IMR-90 (cell line): ENCODE results near the gene PIAS1. TPM values are rescaled to one million over a fixed set of nuclear protein-coding genes. Genes with fewer than 3 reads are reported as not detected.

ENCODE experiments used
- ATAC-seq: fragments of 200-7000 bp; cut with Tn5 transposase; 2 replicates; pipeline ENCODE4 v1.9.1; 2020; ENCODE audit warnings: low read depth, mild to moderate bottlenecking, moderate library complexity
- BruUV-seq: library from RNA; stranded (reverse); fragments of 400-500 nt; replicated peaks from 2 replicates; lab custom pipeline; 2021; lab: Mats Ljungman, UMichigan
- CTCF ChIA-PET: fragments of 300-600 bp; formaldehyde crosslinking; extraction: SDS; loops from one replicate; lab custom pipeline; 2021; ENCODE audit warnings: antibody characterized with exemption; lab: Yijun Ruan, JAX
- POLR2A ChIA-PET: fragments of 300-600 bp; sonication (Branson Sonifier 250); formaldehyde crosslinking; loops from one replicate; lab custom pipeline; 2022; ENCODE audit warnings: antibody characterized with exemption; ENCODE audit not compliant: unreplicated experiment; lab: Charles Lee
- DNase-seq: peaks from one replicate; pipeline ENCODE4 v3.0.0; 2013
- H2AFZ ChIP-seq: replicated peaks from 2 replicates; pipeline ENCODE3; 2013; ENCODE audit warnings: low read length, mild to moderate bottlenecking; ENCODE audit not compliant: poor library complexity
- H2AK5ac ChIP-seq: 2 replicates; pipeline ENCODE4 v1.6.1; 2013; ENCODE audit warnings: low read depth, low read length, inconsistent platforms
- H2AK9ac ChIP-seq: replicated peaks from 2 replicates; pipeline ENCODE3; 2013; ENCODE audit warnings: mild to moderate bottlenecking, low read depth, low read length, moderate library complexity; ENCODE audit not compliant: poor library complexity
- H2BK120ac ChIP-seq: 2 replicates; pipeline ENCODE4 v1.6.1; 2013; ENCODE audit warnings: low read depth, low read length, inconsistent platforms
- H2BK15ac ChIP-seq: 3 replicates; pipeline ENCODE4 v1.6.1; 2013; ENCODE audit warnings: low read depth, low read length, inconsistent platforms
- H2BK20ac ChIP-seq: 2 replicates; pipeline ENCODE4 v1.6.1; 2013; ENCODE audit warnings: low read depth, mild to moderate bottlenecking, inconsistent platforms, low read length, moderate library complexity
- H2BK5ac ChIP-seq: 2 replicates; pipeline ENCODE4 v1.6.1; 2013; ENCODE audit warnings: mild to moderate bottlenecking, low read depth, low read length, inconsistent platforms; ENCODE audit not compliant: poor library complexity, severe bottlenecking
- H3K14ac ChIP-seq: replicated peaks from 2 replicates; pipeline ENCODE4 v1.6.1; 2013; ENCODE audit warnings: low read depth, low read length, inconsistent platforms
- H3K18ac ChIP-seq: 2 replicates; pipeline ENCODE4 v1.6.1; 2013; ENCODE audit warnings: low read depth, low read length, control low read depth
- H3K23ac ChIP-seq: 2 replicates; pipeline ENCODE4 v1.6.1; 2013; ENCODE audit warnings: low read depth, low read length, inconsistent platforms
- H3K27ac ChIP-seq: 2 replicates; pipeline ENCODE4 v1.5.1; 2013; ENCODE audit warnings: mild to moderate bottlenecking, control low read depth, low read length; ENCODE audit not compliant: insufficient read depth
- H3K27me3 ChIP-seq: 2 replicates; pipeline ENCODE4 v1.6.1; 2013; ENCODE audit warnings: low read length; ENCODE audit not compliant: control insufficient read depth, insufficient read depth
- H3K36me3 ChIP-seq: 2 replicates; pipeline ENCODE4 v1.6.1; 2013; ENCODE audit warnings: low read length, mixed read lengths; ENCODE audit not compliant: control insufficient read depth, insufficient read depth
- H3K4ac ChIP-seq: 2 replicates; pipeline ENCODE4 v1.6.1; 2013; ENCODE audit warnings: low read depth, low read length, inconsistent platforms
- H3K4me1 ChIP-seq: 2 replicates; pipeline ENCODE4 v1.6.1; 2013; ENCODE audit warnings: low read length, mixed read lengths; ENCODE audit not compliant: control insufficient read depth, insufficient read depth
- H3K4me2 ChIP-seq: 2 replicates; pipeline ENCODE4 v1.6.1; 2013; ENCODE audit warnings: low read depth, mild to moderate bottlenecking, control low read depth, low read length, moderate library complexity
- H3K4me3 ChIP-seq: 2 replicates; pipeline ENCODE4 v1.5.1; 2013; ENCODE audit warnings: low read depth, mild to moderate bottlenecking, control low read depth, low read length, moderate library complexity; ENCODE audit not compliant: insufficient read depth
- H3K56ac ChIP-seq: 2 replicates; pipeline ENCODE4 v1.6.1; 2013; ENCODE audit warnings: low read length, inconsistent platforms; ENCODE audit not compliant: insufficient read depth; ENCODE audit errors: extremely low read depth
- H3K79me1 ChIP-seq, 2 experiments: 2 replicates each; pipeline ENCODE4 v1.6.1; 2013; ENCODE audit warnings: low read length in 2 of 2, inconsistent platforms in 1 of 2, low read depth in 1 of 2
- H3K9ac ChIP-seq: 2 replicates; pipeline ENCODE4 v1.6.1; 2013; ENCODE audit warnings: low read depth, low read length, control low read depth
- H3K9me1 ChIP-seq: 2 replicates; pipeline ENCODE4 v1.6.1; 2013; ENCODE audit warnings: low read length, inconsistent platforms; ENCODE audit not compliant: insufficient read depth
- H3K9me3 ChIP-seq: 2 replicates; pipeline ENCODE4 v1.6.1; 2013; ENCODE audit warnings: low read length; ENCODE audit not compliant: control insufficient read depth, insufficient read depth
- H4K20me1 ChIP-seq: 2 replicates; pipeline ENCODE4 v1.6.1; 2013; ENCODE audit warnings: low read length, inconsistent platforms; ENCODE audit not compliant: insufficient read depth
- H4K5ac ChIP-seq: 2 replicates; pipeline ENCODE4 v1.6.1; 2013; ENCODE audit warnings: mild to moderate bottlenecking, low read depth, low read length, control low read depth
- H4K8ac ChIP-seq, 2 experiments: 2 replicates each; pipeline ENCODE4 v1.6.1; 2013; ENCODE audit warnings: low read depth in 2 of 2, low read length in 2 of 2, control low read depth in 1 of 2, inconsistent platforms in 1 of 2
- H4K91ac ChIP-seq: 2 replicates; pipeline ENCODE4 v1.6.1; 2013; ENCODE audit warnings: low read depth, low read length, inconsistent platforms; ENCODE audit not compliant: insufficient read depth
- CEBPB ChIP-seq: IDR thresholded peaks from 2 replicates; pipeline ENCODE4 v1.6.1; 2012; ENCODE audit warnings: low read depth, low read length, improper control_type of control experiment
- CHD1 ChIP-seq: IDR thresholded peaks from 2 replicates; pipeline ENCODE4 v1.6.1; 2012; ENCODE audit warnings: low read depth, low read length, improper control_type of control experiment
- CTCF ChIP-seq: conservative IDR thresholded peaks from 2 replicates; pipeline ENCODE4 v1.5.1; 2012; ENCODE audit warnings: mild to moderate bottlenecking, low read depth, low read length, improper control_type of control experiment
- ELK1 ChIP-seq: fragments of 150-350 bp; IDR thresholded peaks from 2 replicates; pipeline ENCODE4 v1.6.1; 2016; ENCODE audit warnings: low read depth, mild to moderate bottlenecking, low read length, moderate library complexity, borderline replicate concordance
- FOS ChIP-seq: fragments of 150-350 bp; IDR thresholded peaks from 2 replicates; pipeline ENCODE4 v1.6.1; 2016; ENCODE audit warnings: low read depth, low read length
- MAFK ChIP-seq: IDR thresholded peaks from 2 replicates; pipeline ENCODE4 v1.6.1; 2012; ENCODE audit warnings: low read depth, low read length, improper control_type of control experiment
- NFE2L2 ChIP-seq: fragments of 150-350 bp; IDR thresholded peaks from 2 replicates; pipeline ENCODE4 v1.6.1; 2016; ENCODE audit warnings: low read depth, mild to moderate bottlenecking, low read length
- POLR2A ChIP-seq: IDR thresholded peaks from 2 replicates; pipeline ENCODE4 v1.6.1; 2012; ENCODE audit warnings: mild to moderate bottlenecking, low read depth, low read length
- RFX5 ChIP-seq: IDR thresholded peaks from 2 replicates; pipeline ENCODE4 v1.8.0; 2012; ENCODE audit warnings: low read depth, mild to moderate bottlenecking, low read length, moderate library complexity
- SMC3 ChIP-seq: fragments of 150-350 bp; IDR thresholded peaks from 2 replicates; pipeline ENCODE4 v1.6.1; 2016; ENCODE audit warnings: low read depth, mild to moderate bottlenecking, antibody characterized with exemption, low read length, moderate library complexity
- WGBS, 2 experiments: methylation state at CpG; one replicate each; pipeline versions ENCODE4 v1.1.5 to v1.1.7; 2013; ENCODE audit warnings: missing lambda C conversion rate in 2 of 2; ENCODE audit not compliant: insufficient read length in 1 of 2; ENCODE audit errors: extremely low coverage in 2 of 2; 5-methylcytosine and 5-hydroxymethylcytosine counted together
- dilution Hi-C: fragments of 300-500 bp; cut with HindIII; formaldehyde crosslinking; loops from one replicate; pipeline ENCODE4 v1.14.3; 2018; ENCODE audit warnings: low sequenced_read_pairs; ENCODE audit not compliant: unreplicated experiment
- in situ Hi-C: fragments of 300-500 bp; cut with MboI; formaldehyde crosslinking; loops from 3 replicates; pipeline ENCODE4 v1.14.3; 2019; ENCODE audit warnings: low sequenced_read_pairs, inconsistent platforms, mixed read lengths
- intact Hi-C: fragments of 100-400 bp; cut with micrococcal nuclease; formaldehyde crosslinking; loops from 2 replicates; pipeline ENCODE4 v1.10.0; 2022
- polyA plus RNA-seq, 3 experiments: library from polyadenylated mRNA; depleted of rRNA; stranded (reverse); fragments of >200 nt; gene quantifications; 2 replicates each; pipeline ENCODE4 v1.2.3, GENCODE V29; 2012; ENCODE audit warnings: low replicate concordance in 1 of 3
- total RNA-seq: library from RNA; depleted of rRNA; stranded (reverse); fragments of >200 nt; gene quantifications from 2 replicates; pipeline ENCODE4 v1.2.3, GENCODE V29; 2012

Gene PIAS1
- total and polyA plus RNA-seq, 2 of the 4 experiments (the other 2 are of a cell fraction), result 20.0 to 63.6 TPM

GRCh38 chr15:68042156-68042854 is 11.8 kb upstream of the PIAS1 start:
- Histone ChIP-seq H3K14ac (no peak overlapping the region), H3K4me3 (no peak overlapping the region), H3K9ac (no peak overlapping the region), H3K4me1 (no peaks in the 10 kb centered on the region), H3K18ac (no peak overlapping the region), H3K4me2 (no peak overlapping the region), H2BK15ac (no peak overlapping the region), H2AK9ac (no peak overlapping the region), H4K8ac (no peak overlapping the region), H2BK20ac (no peak overlapping the region), H3K27me3 (peaks cover 10% of the 10 kb centered on the region), H2BK5ac (no peak overlapping the region), H3K9me1 (no peaks in the 10 kb centered on the region), H4K20me1 (no peaks in the 10 kb centered on the region), H3K79me1 (no peaks in the 10 kb centered on the region), H2BK120ac (no peak overlapping the region), H3K23ac (no peak overlapping the region), H3K4ac (no peak overlapping the region), H3K56ac (no peak overlapping the region), H3K27ac (no peak overlapping the region), H4K5ac (no peak overlapping the region), H4K91ac (no peak overlapping the region), H3K36me3 (no peaks in the 10 kb centered on the region), H2AK5ac (no peak overlapping the region), H3K9me3 (peaks cover 13% of the 10 kb centered on the region), H2AFZ (no peak overlapping the region)
- BruUV-seq, result no TSS peak
- intact Hi-C loops (no loop called here), in situ Hi-C loops (no loop called here), dilution Hi-C loops (no loop called here)
- no peak for ATAC-seq
- no CpG with 5 or more reads among the region's 5 CpGs for WGBS, 2 experiments
- ChIA-PET POLR2A (no interaction called here), CTCF (no interaction called here)
- no peak for DNase-seq
- TF ChIP-seq CTCF (no peak), ELK1 (no peak), CHD1 (no peak), SMC3 (no peak), MAFK (no peak), FOS (no peak), RFX5 (no peak), NFE2L2 (no peak), POLR2A (no peak), CEBPB (no peak)
